CD14-positive monocyte (primary cell): ENCODE data around the gene OR2A12. TPM values are rescaled to one million over a fixed set of nuclear protein-coding genes. Genes with fewer than 3 reads are reported as not detected.

Experiments used
- DNase-seq, 3 donors: peaks; one replicate each; pipeline ENCODE4 v3.0.0-alpha.2; 2011 to 2022
- H2AFZ ChIP-seq: 2 replicates; pipeline ENCODE4 v1.6.0; 2012; ENCODE audit warnings: mild to moderate bottlenecking, low read depth, low read length, inconsistent platforms; ENCODE audit not compliant: insufficient read depth, poor library complexity, severe bottlenecking
- H3K27ac ChIP-seq, 2 donors: 1 replicate in 1 of 2; 2 replicates in 1 of 2; pipeline ENCODE4 v1.5.1; 2012 to 2013; ENCODE audit warnings: low read length in 2 of 2, control low read depth in 1 of 2, inconsistent platforms in 1 of 2, low read depth in 1 of 2, mild to moderate bottlenecking in 1 of 2
- H3K27me3 ChIP-seq, 2 donors: one replicate each; pipeline versions ENCODE4 v1.6.0 to v1.6.1; 2011 to 2013; ENCODE audit warnings: low read length in 2 of 2; ENCODE audit not compliant: control insufficient read depth in 2 of 2, insufficient read depth in 2 of 2
- H3K36me3 ChIP-seq, 2 donors: replicated peaks in 1 of 2; 1 replicate in 1 of 2; 2 replicates in 1 of 2; pipeline versions ENCODE4 v1.5.1 to v1.6.1; 2012 to 2013; ENCODE audit warnings: low read length in 2 of 2, control low read depth in 1 of 2, inconsistent platforms in 1 of 2, mild to moderate bottlenecking in 1 of 2; ENCODE audit not compliant: insufficient read depth in 2 of 2, control insufficient read depth in 1 of 2
- H3K4me1 ChIP-seq, 2 donors: 1 replicate in 1 of 2; 2 replicates in 1 of 2; pipeline versions ENCODE4 v1.5.1 to v1.6.1; 2012 to 2013; ENCODE audit warnings: low read length in 2 of 2, control low read depth in 1 of 2, inconsistent platforms in 1 of 2, mild to moderate bottlenecking in 1 of 2, moderate library complexity in 1 of 2; ENCODE audit not compliant: insufficient read depth in 2 of 2, control insufficient read depth in 1 of 2
- H3K4me2 ChIP-seq: replicated peaks from 2 replicates; pipeline ENCODE3; 2012; ENCODE audit warnings: low read length, moderate library complexity, mild to moderate bottlenecking; ENCODE audit not compliant: poor library complexity, severe bottlenecking; ENCODE audit errors: extremely low read depth
- H3K4me3 ChIP-seq, 3 experiments: fragments of 200-600 bp in 1 of 3; sonication (generic) in 1 of 3; replicated peaks in 1 of 3; 1 replicate in 2 of 3; 2 replicates in 1 of 3; pipeline ENCODE4 v1.5.1; 2011 to 2013; ENCODE audit warnings: low read length in 3 of 3, mild to moderate bottlenecking in 3 of 3, control low read depth in 2 of 3, low read depth in 2 of 3, inconsistent platforms in 1 of 3, moderate library complexity in 1 of 3
- H3K79me2 ChIP-seq: 2 replicates; pipeline ENCODE4 v1.6.0; 2012; ENCODE audit warnings: mild to moderate bottlenecking, control low read depth, inconsistent platforms, low read length, moderate library complexity; ENCODE audit not compliant: insufficient read depth
- H3K9ac ChIP-seq: 2 replicates; pipeline ENCODE4 v1.6.0; 2017; ENCODE audit warnings: low read length, mild to moderate bottlenecking; ENCODE audit not compliant: insufficient read depth, poor library complexity, severe bottlenecking
- H3K9me3 ChIP-seq, 2 donors: replicated peaks in 1 of 2; 1 replicate in 1 of 2; 2 replicates in 1 of 2; pipeline versions ENCODE4 v1.5.1 to v1.6.1; 2012 to 2013; ENCODE audit warnings: low read length in 2 of 2, control low read depth in 1 of 2; ENCODE audit not compliant: control insufficient read depth in 1 of 2, insufficient read depth in 1 of 2
- H4K20me1 ChIP-seq: 2 replicates; pipeline ENCODE4 v1.6.0; 2012; ENCODE audit warnings: mild to moderate bottlenecking, low read length, control low read depth, moderate library complexity; ENCODE audit not compliant: insufficient read depth
- H3K27ac Mint-ChIP-seq, 7 donors: one replicate each; pipeline ENCODE4 v1.8.0; 2020; ENCODE audit warnings: mild to moderate bottlenecking in 7 of 7, mixed read lengths in 7 of 7, moderate library complexity in 6 of 7, inconsistent platforms in 2 of 7
- H3K27me3 Mint-ChIP-seq, 3 donors: one replicate each; pipeline ENCODE4 v1.8.0; 2021 to 2022; ENCODE audit warnings: low read depth in 3 of 3, mild to moderate bottlenecking in 3 of 3, mixed read lengths in 3 of 3, moderate library complexity in 3 of 3, inconsistent platforms in 1 of 3
- H3K36me3 Mint-ChIP-seq, 2 donors: one replicate each; pipeline ENCODE4 v1.8.0; 2020; ENCODE audit warnings: mixed read lengths in 2 of 2, inconsistent platforms in 1 of 2, mild to moderate bottlenecking in 1 of 2
- H3K4me1 Mint-ChIP-seq: one replicate; pipeline ENCODE4 v1.8.0; 2020; ENCODE audit warnings: mild to moderate bottlenecking, mixed read lengths
- H3K4me3 Mint-ChIP-seq, 2 donors: one replicate each; pipeline ENCODE4 v1.8.0; 2020; ENCODE audit warnings: mild to moderate bottlenecking in 2 of 2, mixed read lengths in 2 of 2, moderate library complexity in 1 of 2
- H3K9me3 Mint-ChIP-seq, 7 donors: one replicate each; pipeline ENCODE4 v1.8.0; 2020 to 2022; ENCODE audit warnings: mixed read lengths in 7 of 7, mild to moderate bottlenecking in 6 of 7, moderate library complexity in 6 of 7, inconsistent platforms in 2 of 7
- WGBS: methylation state at CpG from one replicate; pipeline ENCODE4 v1.1.5; 2013; ENCODE audit warnings: missing lambda C conversion rate; ENCODE audit not compliant: insufficient coverage; 5-methylcytosine and 5-hydroxymethylcytosine counted together
- intact Hi-C, 2 donors: fragments of 100-400 bp; cut with micrococcal nuclease; formaldehyde crosslinking; loops; one replicate each; pipeline versions ENCODE4 v1.15.0 to v1.15.1; 2023
- polyA plus RNA-seq, 3 donors: library from polyadenylated mRNA; depleted of rRNA in 1 of 3; unstranded in 2 of 3; stranded (reverse) in 1 of 3; fragments of 300-500 nt in 2 of 3; fragments of >200 nt in 1 of 3; fragmentation: Illumina TruSeq in 2 of 3; gene quantifications; 1 replicate in 2 of 3; 2 replicates in 1 of 3; pipeline ENCODE4 v1.2.3, GENCODE V29; 2012 to 2021
- TF ChIP-seq, protein P1 (sequence below): fragments of 200-600 bp; IDR thresholded peaks from one replicate; pipeline ENCODE4 v1.8.0; 2022; ENCODE audit warnings: antibody characterized with exemption, mild to moderate bottlenecking

Gene OR2A12
- polyA plus RNA-seq, 3 donors, result not detected

DNA sequence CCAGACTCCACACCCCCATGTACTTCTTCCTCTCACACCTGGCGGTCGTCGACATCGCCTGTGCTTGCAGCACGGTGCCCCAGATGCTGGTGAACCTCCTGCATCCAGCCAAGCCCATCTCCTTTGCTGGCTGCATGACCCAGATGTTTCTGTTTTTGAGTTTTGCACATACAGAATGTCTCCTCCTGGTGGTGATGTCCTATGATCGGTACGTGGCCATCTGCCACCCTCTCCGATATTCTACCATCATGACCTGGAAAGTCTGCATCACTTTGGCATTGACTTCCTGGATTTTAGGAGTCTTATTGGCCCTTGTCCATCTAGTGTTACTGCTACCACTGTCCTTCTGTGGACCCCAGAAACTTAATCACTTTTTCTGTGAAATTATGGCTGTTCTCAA, 11.7 kb upstream of the OR2A12 start:
- H3K27me3 Mint-ChIP-seq, result no peaks in the 10 kb centered on the region
- no peaks in the 10 kb centered on the region for H3K4me1 Mint-ChIP-seq
- H3K4me3 Mint-ChIP-seq, result no peak overlapping the region
- no peak overlapping the region for H3K4me2 ChIP-seq
- H3K9me3 Mint-ChIP-seq, result peaks cover 0 to 7% (median 1%) of the 10 kb centered on the region in 7 donors
- H3K9me3 ChIP-seq, result no peaks in the 10 kb centered on the region
- H3K36me3 ChIP-seq, result no peaks in the 10 kb centered on the region
- no peak overlapping the region for H3K4me3 ChIP-seq
- H3K79me2 ChIP-seq, result no peaks in the 10 kb centered on the region
- H3K27ac Mint-ChIP-seq, result no peak overlapping the region
- TF ChIP-seq, protein P1, sequence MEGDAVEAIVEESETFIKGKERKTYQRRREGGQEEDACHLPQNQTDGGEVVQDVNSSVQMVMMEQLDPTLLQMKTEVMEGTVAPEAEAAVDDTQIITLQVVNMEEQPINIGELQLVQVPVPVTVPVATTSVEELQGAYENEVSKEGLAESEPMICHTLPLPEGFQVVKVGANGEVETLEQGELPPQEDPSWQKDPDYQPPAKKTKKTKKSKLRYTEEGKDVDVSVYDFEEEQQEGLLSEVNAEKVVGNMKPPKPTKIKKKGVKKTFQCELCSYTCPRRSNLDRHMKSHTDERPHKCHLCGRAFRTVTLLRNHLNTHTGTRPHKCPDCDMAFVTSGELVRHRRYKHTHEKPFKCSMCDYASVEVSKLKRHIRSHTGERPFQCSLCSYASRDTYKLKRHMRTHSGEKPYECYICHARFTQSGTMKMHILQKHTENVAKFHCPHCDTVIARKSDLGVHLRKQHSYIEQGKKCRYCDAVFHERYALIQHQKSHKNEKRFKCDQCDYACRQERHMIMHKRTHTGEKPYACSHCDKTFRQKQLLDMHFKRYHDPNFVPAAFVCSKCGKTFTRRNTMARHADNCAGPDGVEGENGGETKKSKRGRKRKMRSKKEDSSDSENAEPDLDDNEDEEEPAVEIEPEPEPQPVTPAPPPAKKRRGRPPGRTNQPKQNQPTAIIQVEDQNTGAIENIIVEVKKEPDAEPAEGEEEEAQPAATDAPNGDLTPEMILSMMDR, result no peak
- H3K36me3 Mint-ChIP-seq, result no peaks in the 10 kb centered on the region
- H3K4me1 ChIP-seq, result no peaks in the 10 kb centered on the region
- DNase-seq, result no peak
- no peaks in the 10 kb centered on the region for H4K20me1 ChIP-seq
- H2AFZ ChIP-seq, result no peak overlapping the region
- no peaks in the 10 kb centered on the region for H3K27me3 ChIP-seq
- H3K27ac ChIP-seq, result no peak overlapping the region
- intact Hi-C loops, result no loop called here
- 100% methylated on average over 8 of the region's 8 CpGs for WGBS
- H3K9ac ChIP-seq, result no peak overlapping the region

- H3K4me3 ChIP-seq, result no peak overlapping the region
- Mint-ChIP-seq H3K9me3 (peaks cover 0 to 5% (median 2%) of the 10 kb centered on the region in 7 donors), H3K27ac (no peak overlapping the region), H3K4me1 (no peaks in the 10 kb centered on the region), H3K27me3 (peaks cover 0 to 5% (median 0%) of the 10 kb centered on the region in 3 donors), H3K36me3 (no peaks in the 10 kb centered on the region), H3K4me3 (no peak overlapping the region)
- H3K27ac ChIP-seq, result no peak overlapping the region
- H3K9me3 ChIP-seq, result no peaks in the 10 kb centered on the region
- H3K4me2 ChIP-seq, result no peak overlapping the region
- intact Hi-C loops, result no loop called here
- WGBS, result 100% methylated on average over 2 of the region's 4 CpGs
- no peaks in the 10 kb centered on the region for H3K4me1 ChIP-seq
- no peaks in the 10 kb centered on the region for H3K36me3 ChIP-seq
- H3K9ac ChIP-seq, result no peak overlapping the region
- H3K27me3 ChIP-seq, result no peaks in the 10 kb centered on the region
- TF ChIP-seq, protein P1, result no peak
- no peak for DNase-seq
- no peak overlapping the region for H2AFZ ChIP-seq
- H3K79me2 ChIP-seq, result no peaks in the 10 kb centered on the region
- H4K20me1 ChIP-seq, result no peaks in the 10 kb centered on the region
Observed at GRCh38 chr7:144086730-144087129, 652 bp downstream of the OR2A12 start.
